Renal cortical epithelial cell (primary cell): ENCODE results near the gene SCFD2. TPM values are rescaled to one million over a fixed set of nuclear protein-coding genes. Genes with fewer than 3 reads are reported as not detected.
"Not testable (repeated sequence)": the region's sequence is repeated elsewhere in the genome, so short reads cannot be mapped to it uniquely, and the experiment has no call there.

Source experiments
- DNase-seq: peaks from one replicate; pipeline ENCODE4 v3.0.0-alpha.2; 2011; ENCODE audit warnings: low read depth
- total RNA-seq: library from RNA; depleted of rRNA; stranded (reverse); fragments of >200 nt; gene quantifications from 2 replicates; pipeline ENCODE4 v1.2.3, GENCODE V29; 2014

SCFD2 gene
- total RNA-seq, 1 donor from 2014 or later = 22.7 TPM

DNA sequence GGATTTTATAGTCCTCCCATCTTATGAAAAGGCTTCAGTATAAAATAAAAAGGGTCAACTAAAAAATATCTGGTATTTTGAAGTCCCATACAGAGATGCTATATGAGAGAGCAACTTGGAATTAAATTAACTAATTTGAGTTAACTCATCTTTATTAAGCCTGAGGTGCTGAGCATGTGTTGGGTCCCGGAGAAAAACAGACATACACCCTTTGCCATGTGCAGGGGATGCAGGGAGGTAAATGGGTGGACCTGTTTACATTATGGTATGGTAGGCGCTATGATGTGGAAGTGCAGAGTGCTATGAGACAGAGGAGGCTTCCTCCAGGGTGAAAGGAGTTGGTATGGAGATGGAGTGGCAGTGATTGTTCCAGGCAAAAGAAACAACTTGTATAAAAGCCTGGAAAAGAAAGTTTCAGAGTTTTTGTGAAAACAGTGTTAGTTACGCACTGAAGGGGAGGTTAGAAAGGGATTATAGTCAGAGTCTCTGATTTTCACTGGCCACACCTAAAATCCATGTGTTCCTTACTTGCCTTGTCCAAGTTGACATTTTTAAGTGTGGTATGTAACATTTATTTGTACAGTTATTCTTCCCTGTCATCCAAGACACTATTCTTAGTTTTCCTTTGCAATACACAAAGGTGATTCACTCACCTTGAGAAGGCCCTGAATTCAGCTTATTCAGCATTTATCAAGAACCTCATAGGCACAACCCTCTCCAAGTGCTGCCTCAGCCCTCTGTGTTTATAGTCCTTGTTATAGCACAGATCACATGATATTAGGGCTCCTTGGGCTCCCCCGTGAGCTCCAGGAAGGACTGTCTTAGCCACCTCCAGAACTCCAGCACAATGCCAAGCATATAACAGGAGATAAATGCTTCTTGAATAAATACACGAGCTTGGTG is 351.7 kb downstream of the SCFD2 start:
- DNase-seq = peak; percentile 32

DNA sequence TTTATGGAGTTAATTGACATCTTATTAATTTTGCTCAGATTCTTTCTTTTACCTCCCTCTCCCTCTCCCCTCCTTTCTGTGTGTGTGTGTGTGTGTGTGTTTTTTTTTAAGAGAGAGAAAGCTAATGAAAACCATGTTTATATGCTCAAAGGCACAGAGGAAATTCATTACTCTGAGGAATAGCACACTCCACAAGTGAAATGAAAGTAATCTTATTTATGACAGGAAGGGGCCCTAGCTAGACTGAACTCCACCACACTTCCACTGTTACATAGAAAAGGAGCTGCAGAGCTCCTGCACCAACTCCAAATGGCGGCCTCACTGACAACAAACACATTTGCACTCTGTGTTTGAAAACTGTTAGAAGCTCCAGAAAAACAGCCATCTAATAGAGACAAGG is 353.1 kb downstream of the SCFD2 start:
- no peak for DNase-seq

DNA sequence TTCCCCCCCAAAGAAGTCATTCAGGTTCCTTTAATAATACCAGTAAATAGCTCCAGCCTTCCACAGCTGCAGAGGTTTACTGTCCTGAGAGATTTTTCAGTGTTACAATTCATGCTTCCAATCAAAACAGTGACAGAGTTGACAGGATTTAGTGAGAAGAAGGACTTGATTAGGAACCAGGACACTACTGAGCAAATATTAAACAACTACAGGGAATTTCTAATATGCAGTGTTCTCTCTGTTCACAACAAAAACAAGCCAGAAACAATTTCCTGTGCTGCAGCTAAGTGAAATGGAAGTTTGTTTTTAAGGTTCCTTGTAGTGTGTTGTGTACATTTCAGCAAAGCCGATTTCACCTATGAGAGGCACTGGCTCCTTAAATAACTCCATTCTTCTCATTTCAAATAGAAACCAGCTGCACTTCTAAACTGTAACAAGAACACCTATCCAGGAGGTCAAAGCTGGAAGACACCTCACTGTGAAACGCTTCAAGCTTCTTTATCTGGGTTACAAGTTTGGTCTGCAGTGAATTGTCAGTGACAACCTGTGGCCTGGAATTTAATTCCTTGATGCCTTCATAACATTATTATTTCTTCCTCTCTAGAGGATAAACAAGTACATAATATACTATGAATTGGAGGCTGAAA is 354.5 kb downstream of the SCFD2 start:
- DNase-seq = no peak

DNA sequence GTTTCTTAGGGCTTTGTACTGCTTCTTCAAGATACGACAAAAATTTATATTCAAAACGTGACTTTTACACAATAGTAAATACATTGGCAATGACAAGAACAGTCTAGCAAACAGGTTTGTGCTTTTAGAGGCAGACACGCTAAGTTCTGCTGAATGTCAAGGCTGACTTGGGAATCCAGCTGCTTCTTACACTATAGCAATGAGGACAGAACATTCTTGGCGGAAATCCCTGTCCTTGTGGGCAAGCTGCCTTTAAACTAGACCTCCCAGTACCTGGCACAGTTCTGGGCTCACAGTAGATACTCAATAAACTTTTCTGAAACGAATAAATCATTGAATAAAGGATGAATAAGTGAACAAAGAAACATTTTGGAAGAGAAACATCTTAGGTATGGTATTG is 355.5 kb downstream of the SCFD2 start:
- peak; percentile 23 for DNase-seq

DNA sequence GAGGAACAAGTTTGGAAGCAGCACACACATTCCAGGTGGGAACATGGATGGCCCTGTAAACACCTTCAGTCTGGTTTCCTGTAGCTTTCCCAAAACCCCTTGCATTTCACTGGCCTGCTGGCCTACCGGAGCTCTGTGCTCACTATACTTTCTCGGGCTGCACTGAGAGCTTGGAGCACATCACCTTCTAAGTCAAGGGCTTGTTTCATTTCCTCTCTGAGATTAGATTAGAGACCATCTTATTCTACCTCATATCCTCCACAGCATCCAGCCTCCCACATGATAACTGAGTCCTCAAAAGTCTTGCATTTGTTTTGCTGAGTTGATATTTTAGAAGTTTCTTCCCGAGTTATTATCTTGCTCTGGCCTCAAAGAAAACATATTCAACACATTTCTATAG is 356.0 kb downstream of the SCFD2 start:
- DNase-seq = no peak

DNA sequence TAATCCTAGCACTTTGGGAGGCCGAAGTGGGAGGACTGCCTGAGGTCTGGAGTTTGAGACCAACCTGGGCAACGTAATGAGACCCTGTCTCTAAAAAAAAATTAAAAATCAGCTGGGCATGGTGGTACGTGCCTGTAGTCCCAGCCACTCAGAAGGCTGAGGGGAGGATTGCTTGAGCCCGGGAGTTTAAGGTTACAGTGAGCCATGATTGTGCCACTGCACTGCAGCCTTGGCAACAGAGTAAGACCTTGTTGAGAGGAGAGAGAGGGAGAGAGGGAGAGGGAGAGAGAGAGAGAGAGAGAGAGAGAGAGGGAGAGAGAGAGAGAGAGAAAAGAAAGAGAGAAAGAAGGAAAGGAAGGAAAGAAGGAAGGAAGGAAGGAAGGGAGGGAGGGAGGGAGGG is 358.8 kb downstream of the SCFD2 start:
- no peak for DNase-seq

DNA sequence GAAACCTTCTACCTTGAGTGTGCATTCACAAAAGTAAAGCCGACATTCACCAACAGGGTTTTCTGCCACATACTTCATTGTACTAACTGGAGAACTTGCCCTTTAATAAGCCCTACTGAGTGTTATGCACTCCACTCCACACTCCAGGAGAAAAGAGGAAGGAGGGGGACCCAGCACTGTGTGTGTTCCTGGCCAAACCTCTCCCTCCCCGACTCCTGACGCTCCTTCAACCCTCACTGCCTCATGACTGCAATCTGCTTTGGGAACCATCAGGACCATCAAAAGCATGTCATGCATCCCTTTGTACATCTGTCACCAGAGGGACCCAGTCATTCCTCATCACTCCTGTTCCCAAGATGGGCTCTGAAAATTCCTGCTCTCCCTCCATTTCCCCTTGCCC is 360.1 kb downstream of the SCFD2 start:
- no peak for DNase-seq

DNA sequence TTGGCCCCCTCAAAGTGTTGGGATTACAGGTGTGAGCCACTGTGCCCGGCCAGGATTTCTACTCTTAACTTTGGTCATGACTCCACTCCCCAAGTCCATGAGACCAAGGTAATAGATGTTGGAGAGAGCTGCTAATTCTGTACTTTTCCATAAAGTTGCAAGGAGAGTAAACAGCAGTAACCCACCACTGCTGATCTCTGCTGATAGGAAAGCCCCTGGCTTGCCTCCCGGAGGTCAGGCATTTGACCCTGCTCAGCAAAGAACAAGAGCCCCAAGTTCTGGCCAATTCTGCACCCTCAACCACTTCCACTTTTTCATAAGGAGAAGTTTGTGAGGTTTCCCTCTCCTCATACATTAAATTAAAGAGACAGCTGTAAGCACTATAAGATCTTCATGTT is 360.7 kb downstream of the SCFD2 start:
- DNase-seq = no peak

DNA sequence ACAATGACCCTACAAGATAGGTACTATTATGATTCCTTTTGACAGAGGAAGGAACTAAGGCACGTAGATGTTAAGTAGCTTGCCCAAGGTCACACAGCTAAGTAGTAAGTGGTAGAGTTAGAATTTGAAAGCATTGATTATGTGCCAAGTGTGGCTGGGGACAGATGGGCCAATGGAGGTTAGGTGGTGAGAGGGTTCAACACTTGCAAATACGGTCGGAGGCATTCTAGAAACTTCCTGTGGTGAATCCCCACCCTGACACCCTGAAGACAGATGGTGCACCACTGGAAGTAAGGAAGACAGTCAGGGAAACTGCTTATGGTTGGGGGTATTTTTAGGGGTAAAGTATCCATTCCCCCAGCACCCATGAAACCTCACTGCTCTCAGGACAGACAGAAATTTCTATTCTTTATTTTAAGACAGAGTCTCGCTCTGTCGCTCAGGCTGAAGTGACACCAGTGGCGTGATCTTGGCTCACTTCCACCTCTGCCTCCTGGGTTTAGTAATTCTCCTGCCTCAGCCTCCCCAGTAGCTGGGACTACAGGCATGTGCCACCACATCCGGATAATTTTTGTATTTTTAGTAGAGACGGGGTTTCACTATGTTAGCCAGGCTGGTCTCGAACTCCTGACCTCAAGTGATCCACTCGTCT is 361.2 kb downstream of the SCFD2 start:
- no peak for DNase-seq

DNA sequence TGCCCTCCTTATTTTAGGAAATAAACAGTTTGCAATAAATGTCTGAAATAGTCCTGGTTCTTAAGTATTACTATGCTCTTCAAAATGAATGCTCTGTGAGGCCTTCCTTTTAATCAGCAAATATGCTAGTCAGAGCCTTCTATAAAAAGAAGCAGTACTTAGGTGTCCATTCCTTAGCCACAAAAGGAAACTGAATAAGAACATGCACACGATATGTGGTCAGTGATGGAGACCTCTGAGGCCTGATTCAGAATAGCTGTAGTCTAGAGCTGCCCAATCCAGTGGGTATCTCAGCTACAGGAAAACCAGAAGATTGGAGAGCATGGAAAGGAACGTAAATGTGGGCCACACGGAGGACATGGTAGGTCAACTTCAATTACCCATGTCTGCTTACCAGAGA is 361.9 kb downstream of the SCFD2 start:
- no peak for DNase-seq

DNA sequence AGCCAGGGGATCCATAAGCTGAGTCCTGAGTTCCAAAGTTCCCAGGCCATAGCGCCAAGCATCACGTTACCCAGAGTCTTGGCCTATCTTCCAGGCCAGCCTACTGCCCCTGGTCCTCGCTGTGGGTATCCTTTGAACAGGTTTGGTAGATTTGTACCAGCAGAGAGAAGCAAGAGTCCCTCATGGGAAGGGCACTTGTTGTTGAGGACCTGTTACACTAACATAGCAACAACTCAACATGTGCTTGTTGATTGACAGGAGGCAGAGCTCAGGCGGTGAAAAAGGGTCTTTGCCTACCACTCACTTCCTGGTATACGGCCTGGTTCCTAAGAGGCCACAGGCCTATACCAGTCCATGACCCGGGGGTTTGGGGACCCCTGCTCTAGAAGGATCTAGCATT is 365.3 kb downstream of the SCFD2 start:
- no peak for DNase-seq

DNA sequence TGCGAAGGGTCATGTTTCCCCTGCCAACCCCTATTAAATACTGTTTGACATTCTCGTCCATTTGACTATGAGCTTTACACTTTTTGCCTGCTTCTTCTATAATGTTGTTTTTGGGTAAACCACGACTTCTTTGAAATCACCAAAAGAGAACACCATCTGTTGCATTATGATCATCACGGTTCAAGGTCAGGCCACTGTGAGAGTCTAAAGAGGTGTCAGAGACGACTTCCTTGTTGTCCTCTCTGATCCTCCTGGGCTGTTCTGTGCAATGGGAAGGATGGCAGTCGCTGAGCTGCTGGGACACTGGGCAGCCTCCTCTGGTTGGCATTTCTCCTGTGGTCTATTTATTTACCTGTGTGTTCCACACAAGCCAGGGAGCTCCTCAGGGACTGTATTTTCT is 366.2 kb downstream of the SCFD2 start:
- no peak for DNase-seq

DNA sequence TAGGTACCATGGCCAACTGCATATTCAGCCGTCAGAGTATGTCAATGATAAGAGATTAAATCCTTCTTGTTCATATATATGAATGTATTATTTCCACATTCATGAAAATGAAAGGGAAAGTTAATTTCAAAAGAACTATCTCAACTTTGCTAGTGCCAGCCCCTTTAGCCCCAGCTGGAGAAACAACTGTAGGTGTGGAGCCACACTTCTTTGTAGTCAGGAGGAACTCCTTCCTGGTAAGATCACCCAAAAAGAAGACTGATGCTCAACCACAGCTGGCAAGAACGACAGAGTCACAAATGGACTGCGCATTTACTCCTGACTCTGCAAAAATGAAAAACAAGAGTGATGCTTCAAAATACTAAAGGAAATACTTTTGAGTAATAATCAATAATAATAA is 367.4 kb downstream of the SCFD2 start:
- DNase-seq = no peak

DNA sequence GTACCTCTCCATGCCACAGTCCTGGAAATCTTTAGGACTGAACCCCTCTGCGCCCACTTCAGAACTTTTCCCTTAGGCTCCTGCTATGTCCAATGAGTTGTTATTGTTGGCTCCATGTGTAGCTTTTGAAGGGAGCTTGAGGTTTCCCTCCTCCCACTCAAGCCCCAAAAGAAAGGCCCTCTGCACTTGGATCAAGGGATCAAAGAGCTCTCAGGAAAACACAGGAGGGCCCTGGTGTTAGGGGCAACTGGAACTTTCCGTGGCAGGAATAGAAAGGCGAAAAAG is 368.8 kb downstream of the SCFD2 start:
- DNase-seq = no peak

DNA sequence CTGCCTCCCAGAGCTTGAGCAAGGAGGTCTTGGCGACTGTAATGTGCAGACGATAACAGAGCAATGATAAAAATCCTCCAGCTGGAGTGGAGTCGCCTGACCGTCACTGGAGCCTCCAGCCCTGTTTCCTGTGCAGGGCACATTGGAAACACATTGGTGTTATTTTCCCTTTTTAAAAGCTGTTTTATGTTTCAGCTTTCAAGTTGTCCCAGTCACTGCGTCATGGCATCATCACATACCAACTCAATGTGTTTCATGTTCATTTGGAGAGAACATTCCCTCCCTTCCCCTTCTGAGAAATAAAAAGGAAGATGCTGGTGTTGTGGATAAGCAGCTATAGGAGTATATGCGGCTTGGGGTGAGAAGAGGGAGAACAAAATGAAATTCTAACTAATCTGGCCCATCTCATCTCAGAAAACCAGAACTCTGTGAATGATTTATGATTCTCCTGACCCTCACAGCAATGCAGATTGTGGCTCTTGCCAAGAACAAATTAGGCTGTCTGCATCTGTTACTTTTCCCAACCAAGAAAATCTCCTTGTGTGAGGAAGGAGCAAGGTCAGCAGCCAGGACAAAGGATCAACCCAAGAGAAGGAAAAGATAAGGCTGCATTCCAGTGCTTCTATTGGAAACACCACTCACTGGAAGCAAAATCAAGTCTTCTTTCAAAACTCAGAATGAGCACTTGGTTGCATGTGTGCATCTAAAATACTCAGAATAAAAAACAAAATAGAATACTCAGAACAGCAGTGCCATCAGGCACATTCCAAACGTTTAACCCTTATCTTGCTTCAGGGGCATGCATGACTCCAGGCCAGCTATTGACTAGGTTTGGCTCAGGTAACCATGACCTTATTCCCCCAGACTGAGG is 369.4 kb downstream of the SCFD2 start:
- DNase-seq = no peak

DNA sequence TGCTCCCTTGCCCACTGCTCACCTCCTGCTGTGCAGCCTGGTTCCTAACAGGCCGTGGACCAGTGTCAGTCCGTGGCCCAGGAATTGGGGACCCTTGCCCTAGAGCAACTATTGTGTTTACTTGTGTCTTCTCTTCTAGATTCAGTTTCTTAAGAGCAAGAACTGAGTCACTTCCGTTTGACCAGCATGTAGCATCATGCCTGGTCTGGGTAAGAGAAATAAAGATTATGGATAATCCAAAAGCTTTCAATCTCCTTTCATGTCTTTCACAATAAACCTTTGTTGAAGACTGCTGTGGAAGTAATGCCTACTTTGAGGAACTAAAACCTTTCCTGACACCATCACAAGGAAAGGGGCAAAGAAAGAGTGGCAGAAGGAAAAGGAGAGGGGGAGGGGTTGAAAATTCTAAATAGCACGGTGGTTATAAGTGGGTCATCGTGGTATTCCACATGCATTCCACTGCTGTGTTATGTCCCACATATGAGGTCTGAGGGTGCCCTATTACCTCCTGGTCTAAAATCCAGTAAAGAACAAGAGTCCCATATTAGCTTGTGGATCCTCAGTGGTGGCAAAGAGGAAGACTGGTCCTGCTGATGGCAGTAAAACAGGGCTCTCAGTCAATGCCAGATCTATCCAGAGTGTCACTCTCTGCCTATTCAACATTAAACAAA is 370.4 kb downstream of the SCFD2 start:
- DNase-seq = no peak

DNA sequence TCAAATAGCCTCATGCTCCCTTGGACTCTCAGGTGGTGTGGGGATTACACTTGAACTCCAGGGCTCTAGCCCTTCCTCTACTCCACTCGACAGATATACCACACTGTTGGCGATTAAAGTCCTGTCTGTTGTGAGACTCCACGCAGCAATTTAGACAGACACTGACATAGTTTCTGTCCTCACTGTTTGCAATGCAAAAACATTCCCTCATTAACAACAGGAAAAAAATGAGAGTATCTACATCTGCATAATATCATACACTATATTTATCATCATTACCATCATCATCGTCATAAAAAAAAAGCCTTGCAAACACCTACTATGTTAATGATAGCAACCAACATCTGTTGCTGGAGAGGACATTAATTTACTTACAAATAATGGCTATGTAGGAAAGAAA is 371.3 kb downstream of the SCFD2 start:
- DNase-seq = no peak

DNA sequence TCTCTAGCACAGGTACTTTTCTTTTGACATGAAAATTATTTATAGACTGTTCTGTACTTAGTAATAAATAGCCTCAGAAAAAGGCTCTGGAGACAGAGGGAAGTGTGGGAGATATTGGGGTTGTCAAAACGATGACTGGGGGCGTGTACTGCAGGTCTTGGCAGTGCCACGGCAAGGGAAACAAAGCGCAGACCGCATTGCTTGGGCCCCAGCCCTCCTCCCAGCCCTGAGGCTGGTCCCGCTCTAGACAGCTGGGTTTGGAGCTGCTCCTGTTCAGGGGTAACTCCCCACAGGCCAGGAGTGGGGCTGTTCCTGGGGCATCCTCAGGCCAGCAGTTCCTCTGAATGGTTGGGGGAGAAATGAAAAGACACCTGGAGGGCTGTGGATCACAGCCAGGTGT is 372.1 kb downstream of the SCFD2 start:
- no peak for DNase-seq

DNA sequence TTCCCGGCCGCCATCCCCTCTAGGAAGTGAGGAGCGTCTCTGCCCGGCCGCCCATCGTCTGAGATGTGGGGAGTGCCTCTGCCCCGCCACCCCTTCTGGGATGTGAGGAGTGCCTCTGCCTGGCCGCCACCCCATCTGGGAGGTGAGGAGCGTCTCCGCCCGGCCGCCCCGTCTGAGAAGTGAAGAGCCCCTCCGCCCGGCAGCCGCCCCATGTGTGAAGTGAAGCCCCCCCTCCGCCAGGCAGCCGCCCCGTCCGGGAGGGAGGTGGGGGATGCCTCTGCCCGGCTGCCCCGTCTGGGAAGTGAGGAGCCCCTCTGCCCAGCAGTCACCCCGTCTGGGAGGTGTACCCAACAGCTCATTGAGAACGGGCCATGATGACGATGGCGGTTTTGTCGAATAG is 373.3 kb downstream of the SCFD2 start:
- not testable (repeated sequence) for DNase-seq

DNA sequence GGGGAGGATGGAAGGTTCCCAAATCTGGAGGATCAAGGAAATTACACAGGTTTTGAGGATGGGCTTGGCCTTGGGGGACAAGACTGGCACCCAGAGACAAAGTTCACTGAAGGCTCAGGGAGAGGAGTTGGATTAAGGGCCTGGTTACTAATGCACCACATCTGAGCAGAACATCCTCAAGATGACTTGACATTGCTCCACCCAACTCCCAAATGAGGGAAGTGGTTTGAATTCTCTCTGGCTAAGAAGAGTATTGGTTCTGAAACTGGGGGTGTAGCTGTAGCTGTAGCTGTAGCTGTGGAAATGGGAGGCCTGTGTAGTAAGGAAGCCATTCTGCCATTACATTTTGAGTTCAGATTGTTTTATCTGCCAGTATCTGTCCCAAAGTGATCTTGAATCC is 374.4 kb downstream of the SCFD2 start:
- no peak for DNase-seq

DNA sequence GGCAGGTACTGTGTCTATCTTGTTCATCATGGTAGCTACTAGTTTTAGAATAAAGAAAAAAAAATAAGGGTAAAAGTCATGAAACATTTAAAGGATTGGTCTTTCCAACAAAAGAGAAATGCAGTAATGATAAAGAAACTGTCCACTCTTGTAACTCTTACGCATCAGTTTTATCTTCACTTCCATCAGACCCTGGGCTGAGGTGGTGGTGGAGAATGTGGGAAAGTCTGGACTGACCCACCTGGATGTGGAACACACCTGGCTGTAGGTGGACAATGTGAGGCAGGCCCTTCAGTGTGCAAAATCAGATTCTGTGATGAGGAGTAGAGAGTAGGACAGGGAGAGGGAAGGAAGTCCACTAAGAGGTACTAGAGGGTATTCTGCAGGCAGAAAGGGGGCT is 375.2 kb downstream of the SCFD2 start:
- no peak for DNase-seq

DNA sequence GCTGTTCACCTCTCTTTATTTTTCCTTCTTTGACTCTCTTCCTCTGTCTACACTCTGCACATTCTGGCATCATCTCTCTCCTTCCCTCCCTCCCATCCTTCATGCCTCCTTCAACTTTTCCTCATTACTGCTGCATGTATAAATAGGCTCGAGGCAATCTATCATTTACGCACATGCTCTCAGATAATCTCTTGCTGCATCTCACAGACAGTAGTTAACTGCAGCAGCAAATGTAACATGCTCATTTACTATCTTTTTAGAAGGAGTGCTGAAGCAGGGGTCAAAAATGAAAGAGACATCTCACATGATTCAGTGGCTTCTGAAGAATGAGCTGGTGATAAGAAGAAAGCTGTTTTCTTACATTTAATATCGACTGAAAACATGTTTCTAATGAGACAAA is 376.0 kb downstream of the SCFD2 start:
- no peak for DNase-seq
